GM18507 (cell line): ENCODE measurements around the gene ATP2A3.

Experiments
- DNase-seq: peaks from one replicate; pipeline ENCODE4 v3.0.0; 2011; ENCODE audit warnings: low read depth; ENCODE audit not compliant: insufficient read length; ENCODE audit errors: extremely low spot score
- FAIRE-seq: peaks from 2 replicates; lab custom pipeline; 2011; peaks lifted over from hg19 to GRCh38; lab: Jason Lieb, UNC

ATP2A3 gene

DNA sequence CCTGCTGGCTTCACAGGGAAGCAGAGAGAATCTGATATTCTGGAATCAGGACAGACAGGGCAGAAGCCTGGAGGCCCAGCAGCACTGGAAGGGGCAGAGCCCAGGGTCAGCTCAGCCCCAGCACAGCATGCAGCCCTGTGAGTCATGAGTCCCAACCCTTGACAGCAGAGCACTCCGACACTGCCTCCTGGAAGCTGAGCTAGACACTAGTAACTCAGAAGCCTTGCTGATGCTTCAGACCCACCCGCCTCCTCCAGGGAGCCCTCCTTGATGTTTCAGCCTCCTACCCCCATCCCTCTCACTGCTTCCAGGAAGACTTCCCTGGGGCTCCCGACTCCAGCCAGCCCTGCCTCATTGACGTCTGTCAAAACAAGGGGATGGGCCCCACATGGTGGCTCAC lies 78.3 kb downstream of the ATP2A3 start:
- FAIRE-seq (no peak), DNase-seq (no peak)

GRCh38 chr17:3885271-3885670 lies 79.0 kb downstream of the ATP2A3 start:
- FAIRE-seq (no peak), DNase-seq (no peak)

DNA sequence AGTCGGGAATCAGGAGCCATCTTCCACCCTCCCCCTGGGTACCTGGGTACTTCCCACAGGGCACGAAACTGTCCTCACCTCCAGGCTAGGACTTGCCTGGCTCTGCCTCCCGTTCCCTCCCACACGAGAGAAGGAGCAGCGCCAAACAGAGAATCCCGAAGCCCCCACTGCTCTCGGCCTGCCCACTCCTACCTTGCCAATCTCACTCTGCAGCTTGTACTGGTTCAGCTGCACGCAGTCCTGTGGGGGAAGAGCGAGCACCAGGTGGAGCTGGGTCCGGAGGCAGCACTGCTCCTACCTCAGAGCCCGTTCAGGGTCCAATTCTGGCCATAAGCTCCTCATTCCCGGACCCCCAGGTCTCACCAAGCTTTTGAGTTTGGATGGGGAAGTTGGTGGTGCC lies 80.0 kb downstream of the ATP2A3 start:
- FAIRE-seq (no peak), DNase-seq (no peak)

DNA sequence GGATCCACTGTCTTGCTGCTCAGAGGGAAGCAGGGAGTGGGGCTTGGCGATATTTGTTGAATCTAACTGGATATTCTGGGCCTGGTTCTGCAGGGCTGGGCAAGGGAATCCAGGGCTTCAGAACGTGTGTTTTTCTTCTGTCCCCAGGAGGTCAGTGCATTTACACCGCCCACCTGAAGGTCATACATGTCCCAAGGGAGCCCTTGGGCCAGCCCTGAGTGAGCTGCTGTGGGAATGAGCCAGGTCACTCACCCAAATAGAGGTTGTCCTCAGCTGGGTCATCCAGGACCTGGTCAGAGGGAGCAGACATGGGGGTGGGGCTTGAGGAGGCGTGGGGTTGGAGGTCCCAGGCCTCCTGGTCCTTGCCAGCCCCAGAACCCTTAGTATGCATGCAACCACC lies 82.0 kb downstream of the ATP2A3 start:
- no peak for FAIRE-seq

DNA sequence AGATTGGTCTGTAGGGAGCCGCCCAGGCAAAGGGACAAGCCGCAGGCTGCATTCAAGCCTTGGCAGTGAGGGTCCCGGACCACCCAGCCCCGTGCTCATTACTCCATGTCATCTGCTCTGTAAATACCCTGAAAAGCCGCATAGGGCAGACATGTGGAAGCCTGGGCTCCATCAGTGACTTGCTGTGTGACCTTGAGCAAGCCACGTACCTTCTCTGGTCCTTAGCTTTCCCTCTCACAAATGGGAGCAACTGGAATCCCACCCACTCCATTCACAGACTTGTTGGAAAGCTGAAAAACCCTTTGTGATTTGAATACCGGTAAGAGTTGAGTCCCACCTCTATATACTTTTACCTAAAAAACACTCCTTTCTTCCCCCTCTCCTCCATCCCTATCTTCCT lies 83.3 kb downstream of the ATP2A3 start:
- no peak for DNase-seq
- no peak for FAIRE-seq

More for the DNA sequence above, 82.0 kb downstream of the ATP2A3 start:
- no peak for DNase-seq

- no peak for FAIRE-seq
- DNase-seq, result no peak
These were observed 84.4 kb downstream of the ATP2A3 start for GRCh38 chr17:3879591-3880417.

DNA sequence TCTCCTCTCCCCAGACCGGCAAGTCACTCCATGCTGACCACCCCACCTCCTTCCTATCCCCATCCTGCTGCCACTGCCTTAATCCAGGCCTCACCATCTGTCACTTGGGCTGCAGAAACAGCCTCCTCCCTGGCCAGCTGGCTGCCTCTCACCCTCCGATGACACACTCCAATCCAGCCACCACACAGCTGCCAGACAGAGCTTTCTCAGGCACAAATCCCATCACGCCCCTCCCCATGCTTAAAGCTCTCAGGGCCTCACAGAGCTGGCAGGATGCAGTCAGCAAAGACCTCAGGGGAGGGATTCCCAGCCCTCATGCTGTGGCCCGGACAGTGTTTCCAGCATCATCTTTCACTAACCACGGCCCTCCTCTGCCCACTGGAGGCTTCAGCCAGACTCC lies 85.1 kb downstream of the ATP2A3 start:
- no peak for FAIRE-seq
- no peak for DNase-seq

DNA sequence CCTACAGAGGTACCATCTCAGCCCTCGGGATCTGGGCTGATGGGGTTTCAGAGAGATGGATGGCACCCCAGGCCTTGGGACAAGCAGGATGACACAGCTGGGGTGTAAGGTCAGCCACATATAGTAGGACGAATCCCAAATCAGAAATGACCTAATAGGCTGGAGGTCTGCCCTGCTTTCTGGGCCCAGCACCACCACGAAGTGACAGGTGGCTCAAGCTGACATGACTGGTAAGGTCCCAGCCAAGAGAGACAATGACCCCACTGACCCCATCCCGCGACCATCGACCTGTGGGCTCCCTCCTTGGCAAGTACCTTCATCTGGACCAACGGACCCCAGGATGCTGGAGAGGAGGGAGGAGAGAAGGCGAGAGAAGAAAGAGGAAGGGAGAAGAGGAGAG lies 87.0 kb downstream of the ATP2A3 start:
- DNase-seq (no peak), FAIRE-seq (no peak)

DNA sequence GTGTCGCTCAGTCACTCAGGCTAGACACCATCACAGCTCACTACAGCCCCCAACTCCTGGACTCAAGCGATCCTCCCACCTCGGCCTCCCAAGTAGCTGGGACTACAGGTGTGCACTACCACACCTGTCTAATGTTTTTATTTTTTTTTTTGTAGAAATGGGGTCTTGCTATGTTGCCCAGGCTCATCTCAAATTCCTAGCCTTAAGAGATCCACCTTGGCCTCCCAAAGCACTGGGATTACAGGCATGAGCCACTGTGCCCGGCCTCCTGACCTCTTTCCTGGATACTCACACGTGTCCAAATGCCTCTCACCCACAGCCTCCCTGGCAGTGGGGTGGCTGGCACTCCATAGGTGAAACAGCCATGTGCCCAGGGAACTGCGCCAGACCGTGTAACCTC lies 88.9 kb downstream of the ATP2A3 start:
- FAIRE-seq, result no peak
- DNase-seq, result no peak
